Measurements from ENCODE around the gene SETBP1. TPM values are rescaled to one million over a fixed set of nuclear protein-coding genes. Genes with fewer than 3 reads are reported as not detected.

The SETBP1 gene
- total RNA-seq, 1 experiment from 2014 or later: 0.05 TPM

- no peak overlapping the region for H3K4me3 ChIP-seq (replicated peaks in 1 of 2; ENCODE audit: low read depth in 1 of 2, low read length in 2 of 2)
- intact Hi-C loops (cut with micrococcal nuclease): no loop called here
- no peaks in the 10 kb centered on the region for H4K20me1 ChIP-seq (ENCODE audit: insufficient read depth)
- no peaks in the 10 kb centered on the region for H3K36me3 ChIP-seq (ENCODE audit: control insufficient read depth in 1 of 2, insufficient read depth in 2 of 2, low read length in 2 of 2)
- no peaks in the 10 kb centered on the region for H3K4me1 ChIP-seq (ENCODE audit: control insufficient read depth in 1 of 2, insufficient read depth in 2 of 2, low read length in 2 of 2)
- RAD21 ChIA-PET (ENCODE audit: low non-redundant PET in 1 of 2, low total read pairs in 2 of 2, uncharacterized antibody in 2 of 2, unreplicated experiment in 2 of 2): no interaction called here
- no peak overlapping the region for H2AFZ ChIP-seq (ENCODE audit: low read depth, low read length, poor library complexity, severe bottlenecking)
- CTCF ChIA-PET: no interaction called here
- no peaks in the 10 kb centered on the region for H3K79me2 ChIP-seq (ENCODE audit: insufficient read depth, low read length)
- BruUV-seq (replicated peaks): no TSS peak
- H3K4me2 ChIP-seq (ENCODE audit: low read length): no peak overlapping the region
- no peak overlapping the region for H3K9ac ChIP-seq (ENCODE audit: low read length)
- ATAC-seq (no peak), DNase-seq (ENCODE audit: low read depth, low spot score) (no peak)
- TF ChIP-seq EZH2phosphoT487 (IDR thresholded peaks at IDR 0.05; ENCODE audit: borderline replicate concordance) (no peak), ZFX (IDR thresholded peaks at IDR 0.05) (no peak), CBX3 (IDR thresholded peaks at IDR 0.05; ENCODE audit: low read depth) (no peak), YY1 (IDR thresholded peaks at IDR 0.05; ENCODE audit: extremely low read depth, insufficient replicate concordance, low read depth, low read length) (no peak), REST (IDR thresholded peaks at IDR 0.05; ENCODE audit: low read depth) (no peak), CTCF (IDR thresholded peaks at IDR 0.05 in 2 of 3, conservative IDR thresholded peaks at IDR 0.05 in 1 of 3; ENCODE audit: borderline replicate concordance in 1 of 3, insufficient read depth in 1 of 3, low read depth in 2 of 3, low read length in 2 of 3) (no peak), SRF (IDR thresholded peaks at IDR 0.05; ENCODE audit: low read depth) (no peak), CEBPB (IDR thresholded peaks at IDR 0.05; ENCODE audit: low read depth) (no peak), EZH2 (IDR thresholded peaks at IDR 0.05) (no peak), SP1 (IDR thresholded peaks at IDR 0.05; ENCODE audit: low read depth) (no peak)
- H3K27me3 ChIP-seq (ENCODE audit: insufficient read depth, low read length): no peaks in the 10 kb centered on the region
- H3K9me3 ChIP-seq (ENCODE audit: control insufficient read depth in 1 of 2, insufficient read depth in 1 of 2, low read depth in 1 of 2, low read length in 2 of 2): peaks cover 3 to 13% of the 10 kb centered on the region in 2 experiments; a peak in 2 of 4 replicates
- H3K27ac ChIP-seq (ENCODE audit: low read depth, low read length): no peak overlapping the region
- POLR2A ChIA-PET: no interaction called here
- no peaks in the 10 kb centered on the region for H3K9me2 ChIP-seq (ENCODE audit: insufficient read depth)
These were observed 59.3 kb downstream of the SETBP1 start for GRCh38 chr18:44740000-44740399.
